HepG2 (cell line): ENCODE data around the gene ZDHHC14. TPM values are rescaled to one million over a fixed set of nuclear protein-coding genes. Genes with fewer than 3 reads are reported as not detected.

Experiments used
- ATAC-seq: fragments of 200-7000 bp; cut with Tn5 transposase; 3 replicates; pipeline ENCODE4 v1.9.1; 2020; ENCODE audit warnings: mild to moderate bottlenecking, moderate library complexity
- BruUV-seq: library from RNA; stranded (reverse); fragments of 400-500 nt; replicated peaks from 2 replicates; lab custom pipeline; 2021; lab: Mats Ljungman, UMichigan
- CTCF ChIA-PET: fragments of 300-600 bp; formaldehyde crosslinking; extraction: SDS; loops from one replicate; lab custom pipeline; 2021; ENCODE audit warnings: low total read pairs, inconsistent platforms, low intra/inter-chr PET ratio; lab: Yijun Ruan, JAX
- POLR2A ChIA-PET: fragments of 350-600 bp; sonication (Branson Sonifier 250); formaldehyde crosslinking; loops from one replicate; lab custom pipeline; 2020; ENCODE audit warnings: antibody characterized with exemption, inconsistent platforms; lab: Yijun Ruan, JAX
- DNase-seq: peaks from one replicate; pipeline ENCODE4 v3.0.0-alpha.2; 2015; ENCODE audit warnings: low spot score
- FAIRE-seq: peaks from 3 replicates; lab custom pipeline; 2011; peaks lifted over from hg19 to GRCh38; lab: Jason Lieb, UNC
- H2AFZ ChIP-seq: one replicate; pipeline ENCODE4 v1.6.1; 2011; ENCODE audit warnings: low read length, inconsistent platforms
- H3K27ac ChIP-seq: fragments of 300-600 bp; 3 replicates; pipeline ENCODE4 v1.8.0; 2011; ENCODE audit warnings: mixed run types, mild to moderate bottlenecking, mixed read lengths, low read length, inconsistent platforms; ENCODE audit not compliant: insufficient read depth; ENCODE audit errors: extremely low read length
- H3K27me3 ChIP-seq, 2 experiments: fragments of 200-600 bp in 1 of 2; 2 replicates in 1 of 2; 3 replicates in 1 of 2; pipeline versions ENCODE4 v1.6.0 to v1.8.0; 2011; ENCODE audit warnings: low read length in 2 of 2, mild to moderate bottlenecking in 2 of 2, moderate library complexity in 2 of 2, inconsistent platforms in 1 of 2; ENCODE audit not compliant: insufficient read depth in 2 of 2, control insufficient read depth in 1 of 2
- H3K36me3 ChIP-seq, 2 experiments: fragments of 200-600 bp in 1 of 2; replicated peaks in 1 of 2; 2 replicates in 1 of 2; 3 replicates in 1 of 2; pipeline versions ENCODE4 v1.5.1 to v1.8.0; 2011; ENCODE audit warnings: low read length in 2 of 2, inconsistent platforms in 1 of 2; ENCODE audit not compliant: insufficient read depth in 2 of 2, control insufficient read depth in 1 of 2
- H3K4me1 ChIP-seq: 2 replicates; pipeline ENCODE4 v1.5.1; 2012; ENCODE audit warnings: low read length, inconsistent platforms; ENCODE audit not compliant: insufficient read depth
- H3K4me2 ChIP-seq: 2 replicates; pipeline ENCODE4 v1.6.0; 2011; ENCODE audit warnings: low read depth, low read length, inconsistent platforms
- H3K4me3 ChIP-seq, 3 experiments: fragments of 200-600 bp in 1 of 3; sonication (generic), shearing (Covaris generic) in 1 of 3; replicated peaks in 1 of 3; 2 replicates each; pipeline ENCODE4 v1.5.1; 2011 to 2016; ENCODE audit warnings: low read length in 3 of 3, inconsistent platforms in 2 of 3, low read depth in 2 of 3, mild to moderate bottlenecking in 2 of 3, control low read depth in 1 of 3, mixed read lengths in 1 of 3; ENCODE audit not compliant: insufficient read depth in 1 of 3
- H3K79me2 ChIP-seq: one replicate; pipeline ENCODE4 v1.6.1; 2011; ENCODE audit warnings: low read length, inconsistent platforms; ENCODE audit not compliant: insufficient read depth
- H3K9ac ChIP-seq: 2 replicates; pipeline ENCODE4 v1.6.0; 2011; ENCODE audit warnings: mild to moderate bottlenecking, low read depth, low read length, inconsistent platforms; ENCODE audit not compliant: insufficient read depth
- H3K9me3 ChIP-seq: 2 replicates; pipeline ENCODE4 v1.5.1; 2012; ENCODE audit warnings: mild to moderate bottlenecking, low read length
- H4K20me1 ChIP-seq: 2 replicates; pipeline ENCODE4 v1.6.0; 2011; ENCODE audit warnings: inconsistent platforms, mild to moderate bottlenecking, low read length, moderate library complexity; ENCODE audit not compliant: insufficient read depth
- HCFC1 ChIP-seq: fragments of 150-350 bp; IDR thresholded peaks from 2 replicates; pipeline ENCODE4 v1.6.1; 2014; ENCODE audit warnings: low read depth, low read length
- MED1 ChIP-seq: sonication (generic); formaldehyde crosslinking; IDR thresholded peaks from 2 replicates; pipeline ENCODE4 v1.4.0; 2020; ENCODE audit warnings: missing genetic modification reagents
- RARG ChIP-seq: sonication (generic); formaldehyde crosslinking; IDR thresholded peaks from 2 replicates; pipeline ENCODE4 v1.4.0; 2020; ENCODE audit warnings: low read depth, mild to moderate bottlenecking, missing genetic modification reagents
- ZBED4 ChIP-seq: sonication (generic); formaldehyde crosslinking; IDR thresholded peaks from 2 replicates; pipeline ENCODE4 v1.4.0; 2020; ENCODE audit warnings: missing genetic modification reagents, borderline replicate concordance
- ZNF326 ChIP-seq: sonication (generic); formaldehyde crosslinking; IDR thresholded peaks from 2 replicates; pipeline ENCODE4 v1.4.0; 2020; ENCODE audit warnings: missing genetic modification reagents, borderline replicate concordance
- ZNF343 ChIP-seq: sonication (generic); formaldehyde crosslinking; IDR thresholded peaks from 2 replicates; pipeline ENCODE4 v1.4.0; 2020; ENCODE audit warnings: mild to moderate bottlenecking, missing genetic modification reagents
- ZNF556 ChIP-seq: sonication (generic); formaldehyde crosslinking; IDR thresholded peaks from 2 replicates; pipeline ENCODE4 v1.4.0; 2020; ENCODE audit warnings: mild to moderate bottlenecking, missing genetic modification reagents, borderline replicate concordance
- WGBS: methylation state at CpG from one replicate; pipeline ENCODE4 v1.1.6; 2017; ENCODE audit warnings: low lambda C conversion rate; 5-methylcytosine and 5-hydroxymethylcytosine counted together
- in situ Hi-C: cut with HindIII; loops from 2 replicates; pipeline ENCODE4 v1.10.0; 2017; ENCODE audit warnings: low pct_unique_long_range_greater_than_20kb; ENCODE audit not compliant: extremely low pct_ligation_motif_present
- intact Hi-C: fragments of 100-400 bp; cut with micrococcal nuclease; formaldehyde crosslinking; loops from one replicate; pipeline ENCODE4 v1.10.0; 2022; ENCODE audit not compliant: unreplicated experiment
- polyA plus RNA-seq, 8 experiments: library from polyadenylated mRNA; depleted of rRNA in 3 of 8; stranded (reverse) in 7 of 8; unstranded in 1 of 8; fragments of >200 nt; fragmentation: Illumina TruSeq in 4 of 8; extraction: Trizol in 4 of 8; gene quantifications; 2 replicates each; pipeline versions ENCODE4 v1.2.1 to v1.2.3, GENCODE V29; 2011 to 2016; ENCODE audit warnings: low read depth in 4 of 8, missing spikeins in 1 of 8, mixed read lengths in 1 of 8; ENCODE audit not compliant: insufficient read depth in 1 of 8
- total RNA-seq, 5 experiments: library from RNA; depleted of rRNA; stranded (reverse); fragments of >200 nt; fragmentation: Illumina TruSeq; extraction: Trizol; gene quantifications; 2 replicates each; pipeline ENCODE4 v1.2.3, GENCODE V29; 2016; ENCODE audit warnings: low read depth in 1 of 5
- TF ChIP-seq, protein P1 (sequence below): sonication (generic); formaldehyde crosslinking; IDR thresholded peaks from 2 replicates; pipeline ENCODE4 v1.5.0; 2020; ENCODE audit warnings: mild to moderate bottlenecking, missing genetic modification reagents

The ZDHHC14 gene
- total and polyA plus RNA-seq, 2 of the 13 experiments (the other 11 are each of a cell fraction or from before 2014, with no cell fraction given), result 3.7 to 9.5 TPM

DNA sequence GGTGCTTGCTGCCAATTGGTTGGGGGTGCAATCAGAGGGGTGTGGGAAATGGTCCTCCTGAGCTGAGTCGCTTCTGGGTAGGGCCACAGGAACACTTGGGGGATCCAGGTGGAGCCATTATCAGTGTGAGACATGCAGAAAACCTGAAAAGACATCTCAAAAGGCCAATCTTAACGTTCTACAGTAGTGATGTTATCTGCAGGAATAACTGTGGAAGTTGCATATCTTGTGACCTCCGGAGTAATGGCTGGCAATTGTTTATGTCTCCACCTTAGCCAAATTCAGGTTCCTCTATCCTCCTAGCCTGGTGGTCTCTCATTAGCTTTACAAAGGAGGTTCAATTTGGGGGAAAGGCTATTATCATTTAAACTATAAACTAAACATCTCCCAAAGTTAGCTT lies 327.2 kb downstream of the ZDHHC14 start:
- ChIA-PET CTCF (no interaction called here), POLR2A (no interaction called here)
- Histone ChIP-seq H3K4me2 (no peak overlapping the region), H2AFZ (no peak overlapping the region), H3K27ac (no peak overlapping the region), H3K36me3 (no peaks in the 10 kb centered on the region), H3K79me2 (no peaks in the 10 kb centered on the region), H3K27me3 (peaks cover 4 to 63% of the 10 kb centered on the region in 2 experiments; a peak in 3 of 5 replicates), H3K4me3 (no peak overlapping the region)
- intact Hi-C loops, result no loop called here
- 22% methylated on average over 3 of the region's 3 CpGs for WGBS
- no peak for FAIRE-seq
- no TSS peak for BruUV-seq
- no peak for ATAC-seq
- TF ChIP-seq ZBED4 (no peak), MED1 (CRISPR knock-in tag) (no peak), RARG (no peak), ZNF556 (CRISPR knock-in tag) (no peak), ZNF326 (CRISPR knock-in tag) (no peak), ZNF343 (CRISPR knock-in tag) (no peak), HCFC1 (no peak)
- TF ChIP-seq, protein P1, sequence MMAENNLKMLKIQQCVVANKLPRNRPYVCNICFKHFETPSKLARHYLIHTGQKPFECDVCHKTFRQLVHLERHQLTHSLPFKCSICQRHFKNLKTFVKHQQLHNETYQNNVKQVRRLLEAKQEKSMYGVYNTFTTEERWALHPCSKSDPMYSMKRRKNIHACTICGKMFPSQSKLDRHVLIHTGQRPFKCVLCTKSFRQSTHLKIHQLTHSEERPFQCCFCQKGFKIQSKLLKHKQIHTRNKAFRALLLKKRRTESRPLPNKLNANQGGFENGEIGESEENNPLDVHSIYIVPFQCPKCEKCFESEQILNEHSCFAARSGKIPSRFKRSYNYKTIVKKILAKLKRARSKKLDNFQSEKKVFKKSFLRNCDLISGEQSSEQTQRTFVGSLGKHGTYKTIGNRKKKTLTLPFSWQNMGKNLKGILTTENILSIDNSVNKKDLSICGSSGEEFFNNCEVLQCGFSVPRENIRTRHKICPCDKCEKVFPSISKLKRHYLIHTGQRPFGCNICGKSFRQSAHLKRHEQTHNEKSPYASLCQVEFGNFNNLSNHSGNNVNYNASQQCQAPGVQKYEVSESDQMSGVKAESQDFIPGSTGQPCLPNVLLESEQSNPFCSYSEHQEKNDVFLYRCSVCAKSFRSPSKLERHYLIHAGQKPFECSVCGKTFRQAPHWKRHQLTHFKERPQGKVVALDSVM (CRISPR knock-in tag), result no peak
- TF ChIP-seq, all 625 proteins: peak for 0
- in situ Hi-C loops, result no loop called here
- no peaks in the 10 kb centered on the region for H3K9me3 ChIP-seq
- DNase-seq, result no peak
- H4K20me1 ChIP-seq, result no peaks in the 10 kb centered on the region
- H3K4me1 ChIP-seq, result peaks cover 14% of the 10 kb centered on the region
- no peak overlapping the region for H3K9ac ChIP-seq
